GM23338 (cell line): ENCODE measurements around the gene DLG2. TPM values are rescaled to one million over a fixed set of nuclear protein-coding genes. Genes with fewer than 3 reads are reported as not detected.

Source experiments
- ATAC-seq: fragments of 200-7000 bp; cut with Tn5 transposase; 3 replicates; pipeline ENCODE4 v1.9.1; 2020
- DNase-seq: peaks from one replicate; pipeline ENCODE4 v3.0.0-alpha.2; 2015; ENCODE audit warnings: low spot score
- H2AFZ ChIP-seq: fragments of 200-600 bp; sonication (generic); 2 replicates; pipeline ENCODE4 v1.8.0; 2016; ENCODE audit warnings: antibody characterized with exemption, mild to moderate bottlenecking, moderate library complexity
- H3F3A ChIP-seq: fragments of 200-600 bp; sonication (generic); replicated peaks from 2 replicates; pipeline ENCODE4 v1.8.0; 2017; ENCODE audit warnings: antibody characterized with exemption, mixed run types, low read depth
- H3K27ac ChIP-seq: fragments of 200-600 bp; sonication (generic); 2 replicates; pipeline ENCODE4 v1.6.1; 2016; ENCODE audit warnings: low read depth
- H3K27me3 ChIP-seq: fragments of 200-600 bp; sonication (generic); 2 replicates; pipeline ENCODE4 v1.8.0; 2016; ENCODE audit warnings: mild to moderate bottlenecking, mixed run types, moderate library complexity; ENCODE audit not compliant: insufficient read depth
- H3K36me3 ChIP-seq: fragments of 200-600 bp; sonication (generic); 2 replicates; pipeline ENCODE4 v1.8.0; 2016; ENCODE audit warnings: mild to moderate bottlenecking; ENCODE audit not compliant: insufficient read depth
- H3K4me1 ChIP-seq: fragments of 200-600 bp; sonication (generic); 2 replicates; pipeline ENCODE4 v1.8.0; 2016; ENCODE audit warnings: mild to moderate bottlenecking, moderate library complexity; ENCODE audit not compliant: insufficient read depth
- H3K4me2 ChIP-seq: fragments of 200-600 bp; sonication (generic); 2 replicates; pipeline ENCODE4 v1.7.1; 2017; ENCODE audit warnings: mixed run types
- H3K4me3 ChIP-seq: fragments of 200-600 bp; sonication (generic); 2 replicates; pipeline ENCODE4 v1.6.1; 2016; ENCODE audit warnings: mixed run types
- H3K79me2 ChIP-seq: fragments of 200-600 bp; sonication (generic); replicated peaks from 2 replicates; pipeline ENCODE4 v1.8.0; 2017; ENCODE audit warnings: mild to moderate bottlenecking; ENCODE audit not compliant: insufficient read depth
- H3K9me2 ChIP-seq: fragments of 200-600 bp; sonication (generic); 2 replicates; pipeline ENCODE4 v1.8.0; 2017; ENCODE audit not compliant: insufficient read depth
- H4K20me1 ChIP-seq: fragments of 200-600 bp; sonication (generic); replicated peaks from 2 replicates; pipeline ENCODE4 v1.8.0; 2017; ENCODE audit warnings: mild to moderate bottlenecking; ENCODE audit not compliant: insufficient read depth
- H3K27ac Mint-ChIP-seq: 2 replicates; pipeline ENCODE4 v1.8.0; 2020; ENCODE audit warnings: inconsistent platforms, mild to moderate bottlenecking, moderate library complexity, mixed read lengths
- H3K27me3 Mint-ChIP-seq: 3 replicates; pipeline ENCODE4 v1.8.0; 2022; ENCODE audit warnings: low read depth, mild to moderate bottlenecking, moderate library complexity, mixed read lengths, inconsistent platforms; ENCODE audit not compliant: insufficient read depth, poor library complexity
- H3K36me3 Mint-ChIP-seq: 3 replicates; pipeline ENCODE4 v1.8.0; 2021; ENCODE audit warnings: low read depth, mild to moderate bottlenecking, inconsistent platforms, moderate library complexity, mixed read lengths
- H3K4me1 Mint-ChIP-seq: 3 replicates; pipeline ENCODE4 v1.8.0; 2020; ENCODE audit warnings: mild to moderate bottlenecking, inconsistent platforms, mixed read lengths
- H3K4me3 Mint-ChIP-seq: 3 replicates; pipeline ENCODE4 v1.8.0; 2021; ENCODE audit warnings: moderate library complexity, mild to moderate bottlenecking, inconsistent platforms, mixed read lengths
- H3K9me3 Mint-ChIP-seq: 3 replicates; pipeline ENCODE4 v1.8.0; 2020; ENCODE audit warnings: moderate library complexity, mild to moderate bottlenecking, inconsistent platforms, mixed read lengths
- CREB1 ChIP-seq: fragments of 250-450 bp; sonication (Bioruptor Pico); IDR thresholded peaks from 2 replicates; pipeline ENCODE4 v1.5.0; 2020; ENCODE audit warnings: low read depth, mild to moderate bottlenecking, moderate library complexity
- EZH2 ChIP-seq: fragments of 200-600 bp; sonication (generic); IDR thresholded peaks from one replicate; pipeline ENCODE4 v1.8.0; 2017; ENCODE audit warnings: antibody characterized with exemption, mild to moderate bottlenecking, low read depth; ENCODE audit not compliant: unreplicated experiment
- EZH2phosphoT487 ChIP-seq: fragments of 200-600 bp; sonication (generic); IDR thresholded peaks from one replicate; pipeline ENCODE4 v1.8.1; 2018; ENCODE audit warnings: antibody characterized with exemption; ENCODE audit not compliant: unreplicated experiment
- JUNB ChIP-seq: IDR thresholded peaks from one replicate; pipeline ENCODE4 v1.6.1; 2016; ENCODE audit warnings: antibody characterized with exemption; ENCODE audit not compliant: unreplicated experiment
- NANOG ChIP-seq: IDR thresholded peaks from 2 replicates; pipeline ENCODE4 v1.6.1; 2016; ENCODE audit warnings: antibody characterized with exemption, borderline replicate concordance
- POLR2AphosphoS5 ChIP-seq: IDR thresholded peaks from 2 replicates; pipeline ENCODE4 v1.6.1; 2016; ENCODE audit warnings: antibody characterized with exemption, low read depth
- STAT1 ChIP-seq: IDR thresholded peaks from one replicate; pipeline ENCODE4 v1.6.1; 2016; ENCODE audit warnings: antibody characterized with exemption; ENCODE audit not compliant: unreplicated experiment
- ZNF114 ChIP-seq: fragments of 250-450 bp; sonication (Bioruptor Pico); IDR thresholded peaks from 2 replicates; pipeline ENCODE4 v1.5.0; 2020; ENCODE audit warnings: mild to moderate bottlenecking, moderate library complexity
- ZNF331 ChIP-seq: fragments of 250-450 bp; sonication (Bioruptor Pico); IDR thresholded peaks from 2 replicates; pipeline ENCODE4 v1.5.0; 2020; ENCODE audit warnings: low read depth, mild to moderate bottlenecking, moderate library complexity
- polyA plus RNA-seq: library from polyadenylated mRNA; unstranded; fragments of >200 nt; fragmentation: Nextera tagmentation; extraction: Ambion mirVana; gene quantifications from 2 replicates; pipeline ENCODE4 v1.2.1, GENCODE V29; 2016
- total RNA-seq: library from RNA; depleted of rRNA; stranded (reverse); fragments of >200 nt; shearing (Covaris generic); gene quantifications from 2 replicates; pipeline ENCODE4 v1.2.3, GENCODE V29; 2014
- TF ChIP-seq, protein P1 (sequence below): IDR thresholded peaks from one replicate; pipeline ENCODE4 v1.6.1; 2018; ENCODE audit warnings: antibody characterized with exemption; ENCODE audit not compliant: unreplicated experiment
- TF ChIP-seq, protein P2 (sequence below), 2 experiments: fragments of 200-600 bp in 1 of 2; sonication (generic) in 1 of 2; conservative IDR thresholded peaks; 2 replicates each; pipeline versions ENCODE4 v1.5.1 to v1.6.1; 2016 to 2017; ENCODE audit warnings: antibody characterized with exemption in 2 of 2, low read depth in 2 of 2, mild to moderate bottlenecking in 2 of 2, moderate library complexity in 1 of 2
- TF ChIP-seq, protein P3 (sequence below): fragments of 250-450 bp; sonication (Bioruptor Pico); IDR thresholded peaks from 2 replicates; pipeline ENCODE4 v1.5.0; 2020; ENCODE audit warnings: mild to moderate bottlenecking, moderate library complexity
- TF ChIP-seq, protein P4 (sequence below): IDR thresholded peaks from 2 replicates; pipeline ENCODE4 v1.6.1; 2016; ENCODE audit warnings: antibody characterized with exemption

The DLG2 gene
- total and polyA plus RNA-seq, 2 experiments from 2014 or later = 19.8 to 21.5 TPM

DNA sequence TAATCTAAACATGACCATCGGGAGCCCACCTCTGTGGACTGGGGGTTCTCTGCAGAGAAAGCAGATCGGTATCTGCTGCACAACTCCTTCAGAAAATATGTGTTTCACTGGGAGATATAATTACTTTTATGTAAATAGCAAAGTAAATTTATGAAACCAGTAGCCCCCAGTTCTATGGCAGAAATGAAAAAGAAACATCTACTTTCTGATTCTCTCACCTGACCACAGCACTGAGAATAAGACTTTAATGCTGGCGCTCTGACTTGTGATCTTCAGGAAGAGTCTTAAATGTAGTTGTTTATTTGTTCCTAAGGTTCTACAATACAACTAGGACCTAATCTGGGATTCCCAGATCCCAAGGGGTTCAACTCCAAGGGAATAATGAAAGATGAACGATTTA is 518.0 kb downstream of the DLG2 start (continued):
- TF ChIP-seq EZH2 (no peak), NANOG (no peak), CREB1 (CRISPR knock-in tag) (no peak)

DNA sequence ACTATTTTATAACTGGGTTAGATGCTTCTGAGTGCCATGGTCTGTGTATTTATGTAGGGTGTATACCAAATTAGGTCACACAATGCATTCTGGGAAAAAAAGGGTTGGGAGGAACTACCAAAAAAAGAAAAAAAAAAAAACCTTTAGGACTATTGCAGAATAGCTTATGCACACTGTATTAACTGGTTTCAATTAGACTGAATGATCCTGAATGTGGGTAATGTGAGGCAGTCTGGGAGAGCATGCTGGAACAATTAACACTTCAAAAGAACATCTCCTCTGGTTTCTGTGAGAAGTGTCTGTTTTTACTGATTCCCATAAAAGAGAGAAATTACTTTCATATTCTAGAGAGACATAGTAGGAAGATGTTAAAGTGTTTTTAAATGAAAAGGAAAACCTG is 521.3 kb downstream of the DLG2 start:
- no peaks in the 10 kb centered on the region for H3K36me3 Mint-ChIP-seq
- Histone ChIP-seq H3K4me3 (no peak overlapping the region), H3K27me3 (no peaks in the 10 kb centered on the region), H2AFZ (no peak overlapping the region), H4K20me1 (no peaks in the 10 kb centered on the region), H3K79me2 (no peaks in the 10 kb centered on the region), H3F3A (no peaks in the 10 kb centered on the region), H3K4me2 (no peak overlapping the region), H3K27ac (no peak overlapping the region), H3K9me2 (no peaks in the 10 kb centered on the region), H3K4me1 (no peaks in the 10 kb centered on the region), H3K36me3 (no peaks in the 10 kb centered on the region)
- peaks cover 4% of the 10 kb centered on the region; the same call in 1 of the 3 replicates for H3K4me1 Mint-ChIP-seq
- H3K27ac Mint-ChIP-seq = no peak overlapping the region
- H3K4me3 Mint-ChIP-seq = no peak overlapping the region
- no peak for ATAC-seq
- TF ChIP-seq ZNF114 (CRISPR knock-in tag) = no peak
- TF ChIP-seq STAT1 = no peak
- TF ChIP-seq EZH2phosphoT487 = no peak
- TF ChIP-seq POLR2AphosphoS5 = no peak
- TF ChIP-seq, protein P1, sequence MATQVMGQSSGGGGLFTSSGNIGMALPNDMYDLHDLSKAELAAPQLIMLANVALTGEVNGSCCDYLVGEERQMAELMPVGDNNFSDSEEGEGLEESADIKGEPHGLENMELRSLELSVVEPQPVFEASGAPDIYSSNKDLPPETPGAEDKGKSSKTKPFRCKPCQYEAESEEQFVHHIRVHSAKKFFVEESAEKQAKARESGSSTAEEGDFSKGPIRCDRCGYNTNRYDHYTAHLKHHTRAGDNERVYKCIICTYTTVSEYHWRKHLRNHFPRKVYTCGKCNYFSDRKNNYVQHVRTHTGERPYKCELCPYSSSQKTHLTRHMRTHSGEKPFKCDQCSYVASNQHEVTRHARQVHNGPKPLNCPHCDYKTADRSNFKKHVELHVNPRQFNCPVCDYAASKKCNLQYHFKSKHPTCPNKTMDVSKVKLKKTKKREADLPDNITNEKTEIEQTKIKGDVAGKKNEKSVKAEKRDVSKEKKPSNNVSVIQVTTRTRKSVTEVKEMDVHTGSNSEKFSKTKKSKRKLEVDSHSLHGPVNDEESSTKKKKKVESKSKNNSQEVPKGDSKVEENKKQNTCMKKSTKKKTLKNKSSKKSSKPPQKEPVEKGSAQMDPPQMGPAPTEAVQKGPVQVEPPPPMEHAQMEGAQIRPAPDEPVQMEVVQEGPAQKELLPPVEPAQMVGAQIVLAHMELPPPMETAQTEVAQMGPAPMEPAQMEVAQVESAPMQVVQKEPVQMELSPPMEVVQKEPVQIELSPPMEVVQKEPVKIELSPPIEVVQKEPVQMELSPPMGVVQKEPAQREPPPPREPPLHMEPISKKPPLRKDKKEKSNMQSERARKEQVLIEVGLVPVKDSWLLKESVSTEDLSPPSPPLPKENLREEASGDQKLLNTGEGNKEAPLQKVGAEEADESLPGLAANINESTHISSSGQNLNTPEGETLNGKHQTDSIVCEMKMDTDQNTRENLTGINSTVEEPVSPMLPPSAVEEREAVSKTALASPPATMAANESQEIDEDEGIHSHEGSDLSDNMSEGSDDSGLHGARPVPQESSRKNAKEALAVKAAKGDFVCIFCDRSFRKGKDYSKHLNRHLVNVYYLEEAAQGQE = no peak
- TF ChIP-seq, protein P2, sequence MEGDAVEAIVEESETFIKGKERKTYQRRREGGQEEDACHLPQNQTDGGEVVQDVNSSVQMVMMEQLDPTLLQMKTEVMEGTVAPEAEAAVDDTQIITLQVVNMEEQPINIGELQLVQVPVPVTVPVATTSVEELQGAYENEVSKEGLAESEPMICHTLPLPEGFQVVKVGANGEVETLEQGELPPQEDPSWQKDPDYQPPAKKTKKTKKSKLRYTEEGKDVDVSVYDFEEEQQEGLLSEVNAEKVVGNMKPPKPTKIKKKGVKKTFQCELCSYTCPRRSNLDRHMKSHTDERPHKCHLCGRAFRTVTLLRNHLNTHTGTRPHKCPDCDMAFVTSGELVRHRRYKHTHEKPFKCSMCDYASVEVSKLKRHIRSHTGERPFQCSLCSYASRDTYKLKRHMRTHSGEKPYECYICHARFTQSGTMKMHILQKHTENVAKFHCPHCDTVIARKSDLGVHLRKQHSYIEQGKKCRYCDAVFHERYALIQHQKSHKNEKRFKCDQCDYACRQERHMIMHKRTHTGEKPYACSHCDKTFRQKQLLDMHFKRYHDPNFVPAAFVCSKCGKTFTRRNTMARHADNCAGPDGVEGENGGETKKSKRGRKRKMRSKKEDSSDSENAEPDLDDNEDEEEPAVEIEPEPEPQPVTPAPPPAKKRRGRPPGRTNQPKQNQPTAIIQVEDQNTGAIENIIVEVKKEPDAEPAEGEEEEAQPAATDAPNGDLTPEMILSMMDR (conservative IDR thresholded peaks at IDR 0.05; ENCODE audit: low read depth in 2 of 2) = no peak
- TF ChIP-seq JUNB = no peak
- no peak for TF ChIP-seq EZH2
- TF ChIP-seq NANOG = no peak
- TF ChIP-seq, protein P3, sequence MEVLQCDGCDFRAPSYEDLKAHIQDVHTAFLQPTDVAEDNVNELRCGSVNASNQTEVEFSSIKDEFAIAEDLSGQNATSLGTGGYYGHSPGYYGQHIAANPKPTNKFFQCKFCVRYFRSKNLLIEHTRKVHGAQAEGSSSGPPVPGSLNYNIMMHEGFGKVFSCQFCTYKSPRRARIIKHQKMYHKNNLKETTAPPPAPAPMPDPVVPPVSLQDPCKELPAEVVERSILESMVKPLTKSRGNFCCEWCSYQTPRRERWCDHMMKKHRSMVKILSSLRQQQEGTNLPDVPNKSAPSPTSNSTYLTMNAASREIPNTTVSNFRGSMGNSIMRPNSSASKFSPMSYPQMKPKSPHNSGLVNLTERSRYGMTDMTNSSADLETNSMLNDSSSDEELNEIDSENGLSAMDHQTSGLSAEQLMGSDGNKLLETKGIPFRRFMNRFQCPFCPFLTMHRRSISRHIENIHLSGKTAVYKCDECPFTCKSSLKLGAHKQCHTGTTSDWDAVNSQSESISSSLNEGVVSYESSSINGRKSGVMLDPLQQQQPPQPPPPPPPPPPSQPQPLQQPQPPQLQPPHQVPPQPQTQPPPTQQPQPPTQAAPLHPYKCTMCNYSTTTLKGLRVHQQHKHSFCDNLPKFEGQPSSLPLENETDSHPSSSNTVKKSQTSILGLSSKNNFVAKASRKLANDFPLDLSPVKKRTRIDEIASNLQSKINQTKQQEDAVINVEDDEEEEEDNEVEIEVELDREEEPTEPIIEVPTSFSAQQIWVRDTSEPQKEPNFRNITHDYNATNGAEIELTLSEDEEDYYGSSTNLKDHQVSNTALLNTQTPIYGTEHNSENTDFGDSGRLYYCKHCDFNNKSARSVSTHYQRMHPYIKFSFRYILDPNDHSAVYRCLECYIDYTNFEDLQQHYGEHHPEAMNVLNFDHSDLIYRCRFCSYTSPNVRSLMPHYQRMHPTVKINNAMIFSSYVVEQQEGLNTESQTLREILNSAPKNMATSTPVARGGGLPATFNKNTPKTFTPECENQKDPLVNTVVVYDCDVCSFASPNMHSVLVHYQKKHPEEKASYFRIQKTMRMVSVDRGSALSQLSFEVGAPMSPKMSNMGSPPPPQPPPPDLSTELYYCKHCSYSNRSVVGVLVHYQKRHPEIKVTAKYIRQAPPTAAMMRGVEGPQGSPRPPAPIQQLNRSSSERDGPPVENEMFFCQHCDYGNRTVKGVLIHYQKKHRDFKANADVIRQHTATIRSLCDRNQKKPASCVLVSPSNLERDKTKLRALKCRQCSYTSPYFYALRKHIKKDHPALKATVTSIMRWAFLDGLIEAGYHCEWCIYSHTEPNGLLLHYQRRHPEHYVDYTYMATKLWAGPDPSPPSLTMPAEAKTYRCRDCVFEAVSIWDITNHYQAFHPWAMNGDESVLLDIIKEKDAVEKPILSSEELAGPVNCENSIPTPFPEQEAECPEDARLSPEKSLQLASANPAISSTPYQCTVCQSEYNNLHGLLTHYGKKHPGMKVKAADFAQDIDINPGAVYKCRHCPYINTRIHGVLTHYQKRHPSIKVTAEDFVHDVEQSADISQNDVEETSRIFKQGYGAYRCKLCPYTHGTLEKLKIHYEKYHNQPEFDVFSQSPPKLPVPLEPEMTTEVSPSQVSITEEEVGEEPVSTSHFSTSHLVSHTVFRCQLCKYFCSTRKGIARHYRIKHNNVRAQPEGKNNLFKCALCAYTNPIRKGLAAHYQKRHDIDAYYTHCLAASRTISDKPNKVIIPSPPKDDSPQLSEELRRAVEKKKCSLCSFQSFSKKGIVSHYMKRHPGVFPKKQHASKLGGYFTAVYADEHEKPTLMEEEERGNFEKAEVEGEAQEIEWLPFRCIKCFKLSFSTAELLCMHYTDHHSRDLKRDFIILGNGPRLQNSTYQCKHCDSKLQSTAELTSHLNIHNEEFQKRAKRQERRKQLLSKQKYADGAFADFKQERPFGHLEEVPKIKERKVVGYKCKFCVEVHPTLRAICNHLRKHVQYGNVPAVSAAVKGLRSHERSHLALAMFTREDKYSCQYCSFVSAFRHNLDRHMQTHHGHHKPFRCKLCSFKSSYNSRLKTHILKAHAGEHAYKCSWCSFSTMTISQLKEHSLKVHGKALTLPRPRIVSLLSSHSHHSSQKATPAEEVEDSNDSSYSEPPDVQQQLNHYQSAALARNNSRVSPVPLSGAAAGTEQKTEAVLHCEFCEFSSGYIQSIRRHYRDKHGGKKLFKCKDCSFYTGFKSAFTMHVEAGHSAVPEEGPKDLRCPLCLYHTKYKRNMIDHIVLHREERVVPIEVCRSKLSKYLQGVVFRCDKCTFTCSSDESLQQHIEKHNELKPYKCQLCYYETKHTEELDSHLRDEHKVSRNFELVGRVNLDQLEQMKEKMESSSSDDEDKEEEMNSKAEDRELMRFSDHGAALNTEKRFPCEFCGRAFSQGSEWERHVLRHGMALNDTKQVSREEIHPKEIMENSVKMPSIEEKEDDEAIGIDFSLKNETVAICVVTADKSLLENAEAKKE (CRISPR knock-in tag) = no peak
- no peak for TF ChIP-seq ZNF331
- no peak for TF ChIP-seq CREB1 (CRISPR knock-in tag)
- TF ChIP-seq, protein P4, sequence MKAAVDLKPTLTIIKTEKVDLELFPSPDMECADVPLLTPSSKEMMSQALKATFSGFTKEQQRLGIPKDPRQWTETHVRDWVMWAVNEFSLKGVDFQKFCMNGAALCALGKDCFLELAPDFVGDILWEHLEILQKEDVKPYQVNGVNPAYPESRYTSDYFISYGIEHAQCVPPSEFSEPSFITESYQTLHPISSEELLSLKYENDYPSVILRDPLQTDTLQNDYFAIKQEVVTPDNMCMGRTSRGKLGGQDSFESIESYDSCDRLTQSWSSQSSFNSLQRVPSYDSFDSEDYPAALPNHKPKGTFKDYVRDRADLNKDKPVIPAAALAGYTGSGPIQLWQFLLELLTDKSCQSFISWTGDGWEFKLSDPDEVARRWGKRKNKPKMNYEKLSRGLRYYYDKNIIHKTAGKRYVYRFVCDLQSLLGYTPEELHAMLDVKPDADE = no peak
- no peaks in the 10 kb centered on the region for H3K27me3 Mint-ChIP-seq
- DNase-seq = no peak
- no peaks in the 10 kb centered on the region for H3K9me3 Mint-ChIP-seq
